GM12878 (cell line): ENCODE data around the gene TAF11L3.
"Not testable (repeated sequence)": the region's sequence is repeated elsewhere in the genome, so short reads cannot be mapped to it uniquely, and the experiment has no call there.

Experiments
- BACH1 ChIP-seq: fragments of 450-650 bp; IDR thresholded peaks from 2 replicates; pipeline ENCODE4 v1.6.1; 2017; ENCODE audit warnings: mild to moderate bottlenecking, borderline replicate concordance
- CHD1 ChIP-seq: IDR thresholded peaks from 2 replicates; pipeline ENCODE4 v1.6.1; 2012; ENCODE audit warnings: low read depth, low read length, improper control_type of control experiment
- GABPA ChIP-seq: IDR thresholded peaks from 2 replicates; pipeline ENCODE4 v1.6.1; 2014; ENCODE audit warnings: antibody characterized with exemption, low read depth, mild to moderate bottlenecking, inconsistent platforms
- POLR2AphosphoS5 ChIP-seq: IDR thresholded peaks from 2 replicates; pipeline ENCODE4 v1.6.1; 2011; ENCODE audit warnings: mild to moderate bottlenecking, low read length, inconsistent platforms
- SMC3 ChIP-seq: IDR thresholded peaks from 2 replicates; pipeline ENCODE4 v1.6.1; 2011; ENCODE audit warnings: low read length, improper control_type of control experiment, borderline replicate concordance
- TAF1 ChIP-seq: IDR thresholded peaks from 2 replicates; pipeline ENCODE4 v1.6.1; 2011; ENCODE audit warnings: mild to moderate bottlenecking, low read depth, low read length, borderline replicate concordance

- TF ChIP-seq CHD1, POLR2AphosphoS5, BACH1, TAF1, SMC3, GABPA: not testable (repeated sequence)
Observed at GRCh38 chr5:17497931-17498330, 20.2 kb upstream of the TAF11L3 start, which contains the start of gene TAF11L2.
